Astrocyte (in vitro differentiated cells and primary cell): ENCODE measurements around the gene CCDC157.

Source experiments
- EZH2 ChIP-seq: IDR thresholded peaks from 2 replicates; pipeline ENCODE4 v1.6.1; 2012; ENCODE audit warnings: mild to moderate bottlenecking, low read length, inconsistent platforms; ENCODE audit not compliant: insufficient read depth
- TF ChIP-seq, protein P1 (sequence below): IDR thresholded peaks from 2 replicates; pipeline ENCODE4 v1.5.1; 2011; ENCODE audit warnings: low read depth, mild to moderate bottlenecking, inconsistent platforms, low read length, moderate library complexity; ENCODE audit not compliant: insufficient read depth

DNA sequence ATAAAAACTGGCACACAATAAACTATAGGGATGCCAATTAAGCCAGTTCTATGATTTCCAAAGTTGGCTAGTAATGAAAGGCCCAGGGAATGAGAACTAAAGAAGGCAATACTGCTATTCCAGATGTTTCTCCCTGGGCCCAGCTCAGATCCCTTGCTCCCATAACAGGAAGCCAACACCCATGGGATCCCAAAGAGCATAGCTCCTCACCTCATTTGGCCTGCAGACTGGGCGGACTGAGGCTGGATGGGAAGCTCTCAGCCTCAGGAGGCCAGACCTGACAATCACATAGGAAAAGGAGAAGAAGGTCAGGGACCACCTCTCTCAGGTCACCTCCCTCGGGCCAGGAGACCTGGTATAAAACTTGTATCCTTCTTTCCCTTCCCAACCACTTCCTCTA is 35.3 kb upstream of the CCDC157 start:
- TF ChIP-seq, protein P1, sequence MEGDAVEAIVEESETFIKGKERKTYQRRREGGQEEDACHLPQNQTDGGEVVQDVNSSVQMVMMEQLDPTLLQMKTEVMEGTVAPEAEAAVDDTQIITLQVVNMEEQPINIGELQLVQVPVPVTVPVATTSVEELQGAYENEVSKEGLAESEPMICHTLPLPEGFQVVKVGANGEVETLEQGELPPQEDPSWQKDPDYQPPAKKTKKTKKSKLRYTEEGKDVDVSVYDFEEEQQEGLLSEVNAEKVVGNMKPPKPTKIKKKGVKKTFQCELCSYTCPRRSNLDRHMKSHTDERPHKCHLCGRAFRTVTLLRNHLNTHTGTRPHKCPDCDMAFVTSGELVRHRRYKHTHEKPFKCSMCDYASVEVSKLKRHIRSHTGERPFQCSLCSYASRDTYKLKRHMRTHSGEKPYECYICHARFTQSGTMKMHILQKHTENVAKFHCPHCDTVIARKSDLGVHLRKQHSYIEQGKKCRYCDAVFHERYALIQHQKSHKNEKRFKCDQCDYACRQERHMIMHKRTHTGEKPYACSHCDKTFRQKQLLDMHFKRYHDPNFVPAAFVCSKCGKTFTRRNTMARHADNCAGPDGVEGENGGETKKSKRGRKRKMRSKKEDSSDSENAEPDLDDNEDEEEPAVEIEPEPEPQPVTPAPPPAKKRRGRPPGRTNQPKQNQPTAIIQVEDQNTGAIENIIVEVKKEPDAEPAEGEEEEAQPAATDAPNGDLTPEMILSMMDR: no peak
- no peak for TF ChIP-seq EZH2
